Liver (tissue), 9 donors: ENCODE measurements around the gene ATP12A. TPM values are rescaled to one million over a fixed set of nuclear protein-coding genes. Genes with fewer than 3 reads are reported as not detected.
"Not testable (repeated sequence)": the region's sequence is repeated elsewhere in the genome, so short reads cannot be mapped to it uniquely, and the experiment has no call there.

ENCODE experiments used
- DNase-seq: peaks from one replicate; pipeline ENCODE4 v3.0.0-alpha.2; 2017; ENCODE audit warnings: low spot score
- H3K27ac ChIP-seq, 2 donors: one replicate each; pipeline ENCODE4 v1.7.0; 2013; ENCODE audit warnings: inconsistent platforms in 2 of 2, low read length in 2 of 2, control low read depth in 1 of 2, low read depth in 1 of 2, mild to moderate bottlenecking in 1 of 2
- H3K27me3 ChIP-seq, 4 donors: one replicate each; pipeline versions ENCODE4 v1.6.1 to v1.7.0; 2013; ENCODE audit warnings: low read length in 3 of 4, inconsistent platforms in 1 of 4, mild to moderate bottlenecking in 1 of 4, moderate library complexity in 1 of 4; ENCODE audit not compliant: control insufficient read depth in 4 of 4, insufficient read depth in 4 of 4
- H3K36me3 ChIP-seq, 4 donors: one replicate each; pipeline versions ENCODE4 v1.6.1 to v1.7.0; 2013; ENCODE audit warnings: low read length in 3 of 4, mild to moderate bottlenecking in 3 of 4, low read depth in 1 of 4, moderate library complexity in 1 of 4; ENCODE audit not compliant: control insufficient read depth in 4 of 4, insufficient read depth in 3 of 4
- H3K4me1 ChIP-seq, 4 donors: one replicate each; pipeline versions ENCODE4 v1.6.1 to v1.7.0; 2013; ENCODE audit warnings: low read length in 3 of 4, mild to moderate bottlenecking in 3 of 4, moderate library complexity in 1 of 4; ENCODE audit not compliant: control insufficient read depth in 4 of 4, insufficient read depth in 4 of 4
- H3K4me3 ChIP-seq, 3 donors: one replicate each; pipeline versions ENCODE4 v1.6.1 to v1.7.0; 2013; ENCODE audit warnings: low read length in 3 of 3, control low read depth in 1 of 3, low read depth in 1 of 3, mild to moderate bottlenecking in 1 of 3
- H3K9ac ChIP-seq, 2 donors: one replicate each; pipeline ENCODE4 v1.7.0; 2013; ENCODE audit warnings: low read length in 2 of 2, mild to moderate bottlenecking in 2 of 2, moderate library complexity in 2 of 2, control low read depth in 1 of 2, low read depth in 1 of 2
- H3K9me3 ChIP-seq, 4 donors: one replicate each; pipeline versions ENCODE4 v1.6.1 to v1.7.0; 2013; ENCODE audit warnings: low read length in 3 of 4; ENCODE audit not compliant: control insufficient read depth in 4 of 4
- EGR1 ChIP-seq, 2 donors: IDR thresholded peaks; 2 replicates each; pipeline ENCODE4 v1.6.1; 2016 to 2018; ENCODE audit warnings: antibody characterized with exemption in 2 of 2, low read depth in 2 of 2
- FOXA2 ChIP-seq: IDR thresholded peaks from 2 replicates; pipeline ENCODE4 v1.6.1; 2016; ENCODE audit warnings: antibody characterized with exemption
- HNF4G ChIP-seq: IDR thresholded peaks from 2 replicates; pipeline ENCODE4 v1.6.1; 2016; ENCODE audit warnings: antibody characterized with exemption
- RAD21 ChIP-seq, 2 donors: IDR thresholded peaks; 2 replicates each; pipeline ENCODE4 v1.6.1; 2016; ENCODE audit warnings: antibody characterized with exemption in 2 of 2, mild to moderate bottlenecking in 2 of 2
- RXRA ChIP-seq, 2 donors: IDR thresholded peaks; 2 replicates each; pipeline ENCODE4 v1.6.1; 2017 to 2018; ENCODE audit warnings: antibody characterized with exemption in 2 of 2, mild to moderate bottlenecking in 1 of 2
- WGBS: extraction: QIAGEN DNeasy Blood & Tissue Kit; methylation state at CpG from one replicate; pipeline ENCODE4 v1.1.7; 2013; 5-methylcytosine and 5-hydroxymethylcytosine counted together
- polyA plus RNA-seq, 2 donors: library from polyadenylated mRNA; stranded (reverse) in 1 of 2; unstranded in 1 of 2; fragments of 200-250 nt in 1 of 2; fragments of >200 nt in 1 of 2; fragmentation: Nextera tagmentation in 1 of 2; extraction: Ambion mirVana in 1 of 2; gene quantifications; one replicate each; pipeline versions ENCODE4 v1.2.1 to v1.2.3, GENCODE V29; 2013 to 2015
- total RNA-seq, 2 donors: library from RNA; depleted of rRNA; stranded (reverse); fragments of >200 nt; gene quantifications; one replicate each; pipeline ENCODE4 v1.2.3, GENCODE V29; 2014
- TF ChIP-seq, protein P1 (sequence below): IDR thresholded peaks from 2 replicates; pipeline ENCODE4 v1.6.1; 2016; ENCODE audit warnings: antibody characterized with exemption, mild to moderate bottlenecking
- TF ChIP-seq, protein P2 (sequence below): IDR thresholded peaks from 2 replicates; pipeline ENCODE4 v1.6.1; 2016; ENCODE audit warnings: antibody characterized with exemption
- TF ChIP-seq, protein P3 (sequence below): IDR thresholded peaks from 2 replicates; pipeline ENCODE4 v1.6.1; 2016; ENCODE audit warnings: antibody characterized with exemption
- TF ChIP-seq, protein P4 (sequence below): fragments of 150-350 bp; IDR thresholded peaks from 2 replicates; pipeline ENCODE4 v1.5.1; 2017; ENCODE audit warnings: improper control_type of control experiment, low read depth, low read length; ENCODE audit not compliant: missing input control
- donor health status: healthy.
- donor health status: healthy.
- donor health status: healthy.
- donor health status: healthy.
- donor health status: healthy.

ATP12A gene
- total and polyA plus RNA-seq, 4 donors, result under 0.01 TPM; not detected in 3

DNA sequence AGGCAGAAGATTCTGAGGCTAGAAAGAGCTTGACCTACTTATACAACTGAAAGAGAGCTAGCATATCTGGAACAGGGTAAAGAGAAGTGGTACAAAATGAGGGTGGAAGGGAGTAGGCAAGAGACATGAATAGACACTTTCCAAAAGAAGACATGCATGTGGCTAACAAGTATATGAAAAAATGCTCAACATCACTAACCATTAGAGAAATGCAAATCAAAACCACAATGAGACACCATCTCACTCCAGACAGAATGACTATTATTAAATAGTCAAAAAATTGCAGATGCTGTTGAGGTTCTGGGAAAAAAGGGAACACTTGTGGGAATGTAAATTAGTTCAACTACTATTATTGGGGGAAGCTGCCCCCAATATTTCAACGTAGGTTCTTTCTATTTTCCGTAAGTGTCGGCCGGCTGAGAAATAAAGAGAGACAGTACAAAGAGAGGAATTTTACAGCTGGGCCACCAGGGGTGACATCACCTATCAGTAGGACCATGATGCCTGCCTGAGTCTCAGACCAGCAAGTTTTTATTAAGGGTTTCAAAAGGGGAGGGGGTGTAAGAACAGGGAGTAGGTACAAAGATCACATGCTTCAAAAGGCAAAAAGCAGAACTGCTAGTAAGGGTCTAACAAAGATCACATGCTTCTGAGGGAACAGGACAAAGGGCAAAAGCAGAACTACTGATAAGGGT lies 50.8 kb downstream of the ATP12A start:
- 87% methylated on average over 4 of the region's 4 CpGs for WGBS
- H3K4me3 ChIP-seq, H3K9ac ChIP-seq, H3K36me3 ChIP-seq, H3K27me3 ChIP-seq, DNase-seq, H3K9me3 ChIP-seq, H3K4me1 ChIP-seq, H3K27ac ChIP-seq: not testable (repeated sequence)

DNA sequence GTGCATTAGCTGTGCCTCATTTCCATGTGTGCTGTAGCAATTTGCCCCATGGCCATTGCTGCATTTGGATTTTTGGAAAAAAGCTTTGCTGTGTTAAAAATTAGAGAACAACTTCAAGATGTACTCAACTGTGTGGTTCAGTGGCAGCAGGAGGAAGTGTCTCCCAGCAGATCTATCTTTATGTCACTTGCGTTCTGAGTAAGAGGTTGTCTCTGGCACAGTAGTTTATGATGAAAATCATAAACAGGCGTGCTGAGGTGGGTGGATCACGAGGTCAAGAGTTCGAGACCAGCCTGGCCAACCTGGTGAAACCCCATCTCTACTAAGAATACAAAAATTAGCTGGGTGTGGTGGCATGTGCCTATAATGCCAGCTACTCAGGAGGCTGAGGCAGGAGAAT lies 54.7 kb downstream of the ATP12A start:
- TF ChIP-seq, protein P1, sequence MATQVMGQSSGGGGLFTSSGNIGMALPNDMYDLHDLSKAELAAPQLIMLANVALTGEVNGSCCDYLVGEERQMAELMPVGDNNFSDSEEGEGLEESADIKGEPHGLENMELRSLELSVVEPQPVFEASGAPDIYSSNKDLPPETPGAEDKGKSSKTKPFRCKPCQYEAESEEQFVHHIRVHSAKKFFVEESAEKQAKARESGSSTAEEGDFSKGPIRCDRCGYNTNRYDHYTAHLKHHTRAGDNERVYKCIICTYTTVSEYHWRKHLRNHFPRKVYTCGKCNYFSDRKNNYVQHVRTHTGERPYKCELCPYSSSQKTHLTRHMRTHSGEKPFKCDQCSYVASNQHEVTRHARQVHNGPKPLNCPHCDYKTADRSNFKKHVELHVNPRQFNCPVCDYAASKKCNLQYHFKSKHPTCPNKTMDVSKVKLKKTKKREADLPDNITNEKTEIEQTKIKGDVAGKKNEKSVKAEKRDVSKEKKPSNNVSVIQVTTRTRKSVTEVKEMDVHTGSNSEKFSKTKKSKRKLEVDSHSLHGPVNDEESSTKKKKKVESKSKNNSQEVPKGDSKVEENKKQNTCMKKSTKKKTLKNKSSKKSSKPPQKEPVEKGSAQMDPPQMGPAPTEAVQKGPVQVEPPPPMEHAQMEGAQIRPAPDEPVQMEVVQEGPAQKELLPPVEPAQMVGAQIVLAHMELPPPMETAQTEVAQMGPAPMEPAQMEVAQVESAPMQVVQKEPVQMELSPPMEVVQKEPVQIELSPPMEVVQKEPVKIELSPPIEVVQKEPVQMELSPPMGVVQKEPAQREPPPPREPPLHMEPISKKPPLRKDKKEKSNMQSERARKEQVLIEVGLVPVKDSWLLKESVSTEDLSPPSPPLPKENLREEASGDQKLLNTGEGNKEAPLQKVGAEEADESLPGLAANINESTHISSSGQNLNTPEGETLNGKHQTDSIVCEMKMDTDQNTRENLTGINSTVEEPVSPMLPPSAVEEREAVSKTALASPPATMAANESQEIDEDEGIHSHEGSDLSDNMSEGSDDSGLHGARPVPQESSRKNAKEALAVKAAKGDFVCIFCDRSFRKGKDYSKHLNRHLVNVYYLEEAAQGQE, result no peak
- no peak for TF ChIP-seq EGR1 (IDR thresholded peaks at IDR 0.05; ENCODE audit: low read depth in 2 of 2)
- TF ChIP-seq, protein P2, sequence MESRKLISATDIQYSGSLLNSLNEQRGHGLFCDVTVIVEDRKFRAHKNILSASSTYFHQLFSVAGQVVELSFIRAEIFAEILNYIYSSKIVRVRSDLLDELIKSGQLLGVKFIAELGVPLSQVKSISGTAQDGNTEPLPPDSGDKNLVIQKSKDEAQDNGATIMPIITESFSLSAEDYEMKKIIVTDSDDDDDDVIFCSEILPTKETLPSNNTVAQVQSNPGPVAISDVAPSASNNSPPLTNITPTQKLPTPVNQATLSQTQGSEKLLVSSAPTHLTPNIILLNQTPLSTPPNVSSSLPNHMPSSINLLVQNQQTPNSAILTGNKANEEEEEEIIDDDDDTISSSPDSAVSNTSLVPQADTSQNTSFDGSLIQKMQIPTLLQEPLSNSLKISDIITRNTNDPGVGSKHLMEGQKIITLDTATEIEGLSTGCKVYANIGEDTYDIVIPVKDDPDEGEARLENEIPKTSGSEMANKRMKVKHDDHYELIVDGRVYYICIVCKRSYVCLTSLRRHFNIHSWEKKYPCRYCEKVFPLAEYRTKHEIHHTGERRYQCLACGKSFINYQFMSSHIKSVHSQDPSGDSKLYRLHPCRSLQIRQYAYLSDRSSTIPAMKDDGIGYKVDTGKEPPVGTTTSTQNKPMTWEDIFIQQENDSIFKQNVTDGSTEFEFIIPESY, result no peak
- 59% methylated on average over 4 of the region's 4 CpGs for WGBS
- H3K4me3 ChIP-seq, result no peak overlapping the region
- no peak overlapping the region for H3K9ac ChIP-seq
- H3K27ac ChIP-seq, result no peak overlapping the region
- no peaks in the 10 kb centered on the region for H3K36me3 ChIP-seq
- DNase-seq, result no peak
- H3K9me3 ChIP-seq, result no peaks in the 10 kb centered on the region
- no peaks in the 10 kb centered on the region for H3K27me3 ChIP-seq
- no peaks in the 10 kb centered on the region for H3K4me1 ChIP-seq

DNA sequence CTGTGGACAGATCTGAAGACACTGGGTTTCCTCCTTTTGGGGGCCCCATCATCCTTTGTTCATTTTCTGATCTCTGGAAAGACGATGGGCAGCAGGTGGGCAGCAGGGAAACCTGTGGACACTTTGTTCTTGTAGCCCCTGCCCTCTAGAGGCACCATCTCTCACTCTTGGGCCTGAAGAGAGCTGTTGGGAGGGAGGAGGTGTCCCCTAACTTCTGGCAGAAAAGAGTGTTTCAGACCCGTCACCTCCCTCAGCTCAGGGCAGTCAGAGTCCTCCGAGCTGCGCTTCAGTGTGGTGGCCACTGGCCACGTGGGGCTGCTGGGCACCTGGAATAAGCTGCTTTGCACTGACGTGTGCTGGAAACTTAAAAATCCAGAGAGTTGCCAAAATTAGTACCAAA lies 56.8 kb downstream of the ATP12A start:
- TF ChIP-seq, protein P3, sequence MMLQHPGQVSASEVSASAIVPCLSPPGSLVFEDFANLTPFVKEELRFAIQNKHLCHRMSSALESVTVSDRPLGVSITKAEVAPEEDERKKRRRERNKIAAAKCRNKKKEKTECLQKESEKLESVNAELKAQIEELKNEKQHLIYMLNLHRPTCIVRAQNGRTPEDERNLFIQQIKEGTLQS, result no peak
- no peak for TF ChIP-seq RXRA (IDR thresholded peaks at IDR 0.05)
- TF ChIP-seq, protein P1, result no peak
- TF ChIP-seq RAD21 (IDR thresholded peaks at IDR 0.05), result no peak
- no peak for TF ChIP-seq HNF4G
- TF ChIP-seq FOXA2, result no peak
- TF ChIP-seq, protein P4, sequence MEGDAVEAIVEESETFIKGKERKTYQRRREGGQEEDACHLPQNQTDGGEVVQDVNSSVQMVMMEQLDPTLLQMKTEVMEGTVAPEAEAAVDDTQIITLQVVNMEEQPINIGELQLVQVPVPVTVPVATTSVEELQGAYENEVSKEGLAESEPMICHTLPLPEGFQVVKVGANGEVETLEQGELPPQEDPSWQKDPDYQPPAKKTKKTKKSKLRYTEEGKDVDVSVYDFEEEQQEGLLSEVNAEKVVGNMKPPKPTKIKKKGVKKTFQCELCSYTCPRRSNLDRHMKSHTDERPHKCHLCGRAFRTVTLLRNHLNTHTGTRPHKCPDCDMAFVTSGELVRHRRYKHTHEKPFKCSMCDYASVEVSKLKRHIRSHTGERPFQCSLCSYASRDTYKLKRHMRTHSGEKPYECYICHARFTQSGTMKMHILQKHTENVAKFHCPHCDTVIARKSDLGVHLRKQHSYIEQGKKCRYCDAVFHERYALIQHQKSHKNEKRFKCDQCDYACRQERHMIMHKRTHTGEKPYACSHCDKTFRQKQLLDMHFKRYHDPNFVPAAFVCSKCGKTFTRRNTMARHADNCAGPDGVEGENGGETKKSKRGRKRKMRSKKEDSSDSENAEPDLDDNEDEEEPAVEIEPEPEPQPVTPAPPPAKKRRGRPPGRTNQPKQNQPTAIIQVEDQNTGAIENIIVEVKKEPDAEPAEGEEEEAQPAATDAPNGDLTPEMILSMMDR, result no peak
- Histone ChIP-seq H3K36me3 (no peaks in the 10 kb centered on the region), H3K27me3 (no peaks in the 10 kb centered on the region), H3K4me1 (no peaks in the 10 kb centered on the region), H3K27ac (no peak overlapping the region), H3K9me3 (no peaks in the 10 kb centered on the region), H3K4me3 (no peak overlapping the region), H3K9ac (no peak overlapping the region)
- no peak for DNase-seq
- 76% methylated on average over 6 of the region's 6 CpGs for WGBS
